Muscle of leg (tissue), 11 donors: ENCODE data around the gene RIN3. TPM values are rescaled to one million over a fixed set of nuclear protein-coding genes. Genes with fewer than 3 reads are reported as not detected.

Source experiments
- DNase-seq: peaks from one replicate; pipeline ENCODE4 v3.0.0; 2013
- H3K27ac ChIP-seq: one replicate; pipeline ENCODE4 v1.5.1; 2013; ENCODE audit warnings: mild to moderate bottlenecking, low read length, control low read depth
- H3K27me3 ChIP-seq: one replicate; pipeline ENCODE4 v1.6.1; 2013; ENCODE audit warnings: low read length; ENCODE audit not compliant: control insufficient read depth, insufficient read depth
- H3K36me3 ChIP-seq: one replicate; pipeline ENCODE4 v1.6.1; 2013; ENCODE audit warnings: low read length; ENCODE audit not compliant: control insufficient read depth, insufficient read depth
- H3K4me1 ChIP-seq: one replicate; pipeline ENCODE4 v1.6.1; 2013; ENCODE audit warnings: low read length; ENCODE audit not compliant: control insufficient read depth, insufficient read depth
- H3K4me3 ChIP-seq: one replicate; pipeline ENCODE4 v1.5.1; 2013; ENCODE audit warnings: low read length, control low read depth
- H3K9me3 ChIP-seq: replicated peaks from 2 replicates; pipeline ENCODE4 v1.6.1; 2013; ENCODE audit warnings: low read depth, low read length; ENCODE audit not compliant: control insufficient read depth
- WGBS: methylation state at CpG from one replicate; pipeline ENCODE4 v1.1.5; 2013; ENCODE audit warnings: missing lambda C conversion rate; ENCODE audit not compliant: insufficient coverage; 5-methylcytosine and 5-hydroxymethylcytosine counted together
- polyA plus RNA-seq, 8 donors: library from polyadenylated mRNA; unstranded; fragments of 120-200 nt; gene quantifications; one replicate each; pipeline versions ENCODE4 v1.2.1 to v1.2.3, GENCODE V29; 2013; ENCODE audit warnings: inconsistent platforms in 1 of 8, low replicate concordance in 1 of 8; ENCODE audit not compliant: insufficient read length in 8 of 8, insufficient read depth in 1 of 8
- total RNA-seq: library from RNA; stranded (reverse); fragments of 120-200 nt; gene quantifications from one replicate; pipeline ENCODE4 v1.2.4, GENCODE V29; 2013

RIN3 gene
- total and polyA plus RNA-seq, 9 donors, result 4.3 to 18.2 (median 14.0) TPM

DNA sequence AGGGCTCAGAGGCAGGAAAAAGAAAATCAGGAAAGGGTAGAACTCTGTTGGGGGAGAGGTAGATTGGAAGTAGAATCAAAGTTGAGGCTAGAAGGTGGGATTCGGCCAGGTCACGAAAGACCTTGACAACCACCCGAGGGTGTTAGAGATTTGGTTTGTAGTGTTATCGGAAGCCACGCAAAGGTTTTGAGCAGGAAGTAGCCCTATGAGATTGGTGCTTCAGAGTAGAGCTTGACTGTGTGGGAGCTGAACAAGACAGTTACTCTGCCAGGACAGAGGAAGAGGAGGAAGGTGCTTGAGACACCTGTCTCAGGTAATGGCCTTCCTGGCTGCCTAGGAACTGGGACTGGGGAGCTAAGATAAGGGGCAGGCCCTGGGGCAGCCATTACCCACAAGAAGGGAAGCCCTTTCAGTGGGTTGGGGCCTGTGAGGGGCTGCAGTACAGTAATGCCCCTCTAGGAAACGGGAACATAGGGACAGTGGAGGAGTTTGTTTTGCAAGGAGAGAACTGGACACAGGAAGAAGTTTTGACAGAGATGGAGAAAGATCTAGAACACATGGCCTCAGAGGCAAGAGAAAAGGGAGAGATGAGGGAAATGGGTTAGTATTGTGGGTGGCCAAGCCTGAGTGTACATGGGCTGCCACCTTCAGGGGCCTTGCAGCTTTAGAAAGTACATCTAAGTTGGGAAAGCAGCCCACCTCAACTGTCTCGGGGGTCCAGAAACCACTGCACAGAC lies 73.5 kb downstream of the RIN3 start:
- Histone ChIP-seq H3K27ac (peak overlapping the region; percentile 88), H3K36me3 (peaks cover 35% of the 10 kb centered on the region), H3K4me3 (no peak overlapping the region), H3K9me3 (peaks cover 4% of the 10 kb centered on the region), H3K27me3 (no peaks in the 10 kb centered on the region), H3K4me1 (peaks cover 15% of the 10 kb centered on the region)
- WGBS, result 82% methylated on average over 7 of the region's 7 CpGs
- no peak for DNase-seq

DNA sequence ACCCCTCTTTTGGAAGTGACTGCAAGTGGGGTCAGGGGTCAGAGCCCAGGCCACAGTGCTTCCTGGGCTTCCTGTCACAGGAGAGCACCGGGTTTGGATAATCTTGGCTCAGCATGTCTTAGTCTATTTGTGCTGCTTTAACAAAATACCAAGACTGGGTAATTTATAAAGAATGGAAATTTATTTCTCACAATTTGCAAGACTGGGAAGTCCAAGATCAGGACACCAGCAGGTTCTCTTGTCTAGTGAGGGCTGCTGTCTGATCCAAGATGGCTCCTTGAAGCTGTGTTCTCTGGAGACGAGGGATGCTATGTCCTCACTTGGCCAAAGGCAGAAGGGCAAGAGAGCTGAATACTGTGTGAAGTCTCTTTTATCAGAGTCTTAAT lies 74.1 kb downstream of the RIN3 start:
- H3K27ac ChIP-seq, result no peak overlapping the region
- peaks cover 15% of the 10 kb centered on the region for H3K4me1 ChIP-seq
- WGBS, result no CpG with 5 or more reads among the region's 2 CpGs
- H3K27me3 ChIP-seq, result no peaks in the 10 kb centered on the region
- peaks cover 4% of the 10 kb centered on the region for H3K9me3 ChIP-seq
- no peak overlapping the region for H3K4me3 ChIP-seq
- no peak for DNase-seq
- peaks cover 33% of the 10 kb centered on the region for H3K36me3 ChIP-seq

- peaks cover 26% of the 10 kb centered on the region for H3K36me3 ChIP-seq
- H3K27ac ChIP-seq, result no peak overlapping the region
- DNase-seq, result peak; percentile 36
- peaks cover 15% of the 10 kb centered on the region for H3K4me1 ChIP-seq
- peaks cover 4% of the 10 kb centered on the region for H3K9me3 ChIP-seq
- 66% methylated on average over 3 of the region's 5 CpGs for WGBS
- H3K4me3 ChIP-seq, result no peak overlapping the region
- no peaks in the 10 kb centered on the region for H3K27me3 ChIP-seq
Measured at GRCh38 chr14:92589213-92589852, 75.8 kb downstream of the RIN3 start.

- H3K9me3 ChIP-seq, result peaks cover 7% of the 10 kb centered on the region
- no peak for DNase-seq
- H3K4me1 ChIP-seq, result peaks cover 14% of the 10 kb centered on the region
- WGBS, result 80% methylated on average over 1 of the region's 2 CpGs
- no peak overlapping the region for H3K27ac ChIP-seq
- no peak overlapping the region for H3K4me3 ChIP-seq
- no peaks in the 10 kb centered on the region for H3K27me3 ChIP-seq
- peaks cover 21% of the 10 kb centered on the region for H3K36me3 ChIP-seq
Measured at GRCh38 chr14:92590176-92590575, 76.6 kb downstream of the RIN3 start.

DNA sequence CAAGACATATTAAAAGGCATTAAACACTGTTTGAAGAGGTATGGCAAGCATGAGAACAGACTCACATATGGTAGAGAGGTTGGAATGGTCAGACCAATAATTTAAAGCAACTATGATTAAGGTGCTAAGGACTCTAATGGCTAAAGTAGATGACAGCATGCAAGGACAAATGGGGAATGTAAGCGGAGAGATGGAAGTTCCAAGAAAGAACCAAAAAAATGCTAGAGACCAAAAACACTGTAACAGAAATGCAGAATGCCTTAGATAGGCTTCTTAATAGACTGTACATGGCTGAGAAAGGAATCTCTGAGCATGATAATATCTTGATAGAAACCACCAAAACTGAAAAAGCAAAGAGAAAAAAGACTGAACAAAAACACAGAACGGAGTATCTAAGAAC lies 77.4 kb downstream of the RIN3 start:
- H3K9me3 ChIP-seq, result peaks cover 7% of the 10 kb centered on the region
- H3K4me3 ChIP-seq, result no peak overlapping the region
- DNase-seq, result no peak
- H3K4me1 ChIP-seq, result peaks cover 10% of the 10 kb centered on the region
- H3K36me3 ChIP-seq, result peaks cover 21% of the 10 kb centered on the region
- no CpG with 5 or more reads among the region's 2 CpGs for WGBS
- no peaks in the 10 kb centered on the region for H3K27me3 ChIP-seq
- H3K27ac ChIP-seq, result no peak overlapping the region

- Histone ChIP-seq H3K4me3 (no peak overlapping the region), H3K9me3 (peaks cover 7% of the 10 kb centered on the region), H3K36me3 (peaks cover 25% of the 10 kb centered on the region), H3K27ac (no peak overlapping the region), H3K4me1 (peaks cover 8% of the 10 kb centered on the region), H3K27me3 (no peaks in the 10 kb centered on the region)
- no peak for DNase-seq
Measured at GRCh38 chr14:92591346-92591745, 77.8 kb downstream of the RIN3 start.

DNA sequence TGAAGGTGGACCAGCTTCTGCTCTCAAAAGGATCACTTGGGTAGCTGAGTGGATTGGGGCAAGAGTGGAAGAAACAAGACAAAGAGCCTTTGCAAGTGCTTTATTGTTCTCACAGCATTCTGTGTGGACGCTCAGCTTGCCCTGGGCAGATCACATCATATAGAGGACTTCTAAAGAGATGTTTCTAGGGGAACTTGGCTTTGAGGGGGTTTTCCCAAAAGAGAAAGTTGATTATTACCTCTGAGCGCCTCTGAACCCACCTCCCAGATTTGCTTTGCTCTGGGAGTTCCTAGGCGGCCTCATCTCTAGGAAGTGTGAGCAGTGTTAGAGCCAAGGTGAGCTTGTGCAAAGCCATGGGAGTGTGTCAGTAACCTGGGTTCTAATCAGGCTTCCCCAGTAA lies 81.7 kb downstream of the RIN3 start:
- no CpG with 5 or more reads among the region's 3 CpGs for WGBS
- H3K27ac ChIP-seq, result no peak overlapping the region
- no peak for DNase-seq
- peaks cover 16% of the 10 kb centered on the region for H3K36me3 ChIP-seq
- H3K4me3 ChIP-seq, result no peak overlapping the region
- H3K4me1 ChIP-seq, result no peaks in the 10 kb centered on the region
- no peaks in the 10 kb centered on the region for H3K27me3 ChIP-seq
- peaks cover 12% of the 10 kb centered on the region for H3K9me3 ChIP-seq

DNA sequence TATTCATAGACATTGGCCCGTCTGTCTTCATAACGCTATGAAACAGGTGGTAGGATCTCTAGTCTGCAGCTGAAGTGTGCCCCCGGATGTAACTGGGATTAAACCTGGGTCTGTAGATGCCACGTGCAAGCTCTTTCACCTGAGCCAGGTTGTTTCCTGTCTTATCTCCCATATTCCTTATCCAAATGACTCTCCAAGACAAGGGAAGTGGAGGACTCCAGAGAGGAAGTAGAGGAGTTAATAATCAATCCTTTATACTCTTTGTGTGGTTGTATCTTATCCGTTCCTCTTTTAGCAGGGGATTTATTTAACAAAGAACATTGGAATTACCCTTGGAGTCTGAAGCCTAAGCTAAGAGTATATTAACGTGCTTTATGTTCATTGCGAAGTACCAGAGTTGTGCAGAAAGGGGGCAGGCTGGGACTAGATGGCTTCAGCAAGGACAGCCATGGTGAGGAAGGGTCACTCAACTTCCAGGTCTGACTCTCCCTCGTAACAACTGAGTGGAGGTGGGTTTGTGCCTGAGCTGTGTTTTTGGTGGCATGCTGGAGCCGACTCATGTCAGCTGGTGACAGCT lies 82.8 kb downstream of the RIN3 start:
- Histone ChIP-seq H3K27me3 (no peaks in the 10 kb centered on the region), H3K4me3 (no peak overlapping the region), H3K36me3 (peaks cover 12% of the 10 kb centered on the region), H3K27ac (no peak overlapping the region), H3K9me3 (peaks cover 8% of the 10 kb centered on the region), H3K4me1 (no peaks in the 10 kb centered on the region)
- DNase-seq, result no peak
- 88% methylated on average over 4 of the region's 9 CpGs for WGBS

- peaks cover 13% of the 10 kb centered on the region for H3K4me1 ChIP-seq
- no peak for DNase-seq
Measured at GRCh38 chr14:92597906-92598905, 84.6 kb downstream of the RIN3 start.

DNA sequence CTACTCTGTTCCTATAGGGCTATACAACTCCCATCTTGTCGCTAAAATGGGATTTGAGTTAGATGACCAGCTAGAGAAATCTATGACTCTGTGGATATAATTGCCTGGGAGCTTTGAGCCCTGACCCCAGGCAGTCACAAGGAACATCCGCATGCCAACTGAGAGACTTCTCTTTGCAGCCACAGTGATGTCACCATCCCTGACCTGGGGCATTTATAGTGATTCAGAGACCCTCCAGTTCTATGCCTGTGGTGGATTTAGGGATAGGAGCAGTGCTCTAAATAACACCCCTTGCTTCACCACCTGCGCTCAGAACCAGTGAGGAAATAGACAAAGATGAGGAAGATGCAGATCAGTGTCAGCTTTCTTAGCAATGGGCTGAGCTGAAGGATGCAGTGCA lies 86.2 kb downstream of the RIN3 start:
- H3K4me3 ChIP-seq, result no peak overlapping the region
- peaks cover 20% of the 10 kb centered on the region for H3K4me1 ChIP-seq
- 100% methylated on average over 1 of the region's 3 CpGs for WGBS
- H3K27me3 ChIP-seq, result no peaks in the 10 kb centered on the region
- H3K9me3 ChIP-seq, result peaks cover 8% of the 10 kb centered on the region
- H3K27ac ChIP-seq, result no peak overlapping the region
- no peak for DNase-seq
- peaks cover 12% of the 10 kb centered on the region for H3K36me3 ChIP-seq

More at GRCh38 chr14:92597906-92598905, 84.6 kb downstream of the RIN3 start:
- Histone ChIP-seq H3K27ac (no peak overlapping the region), H3K4me3 (no peak overlapping the region), H3K9me3 (peaks cover 8% of the 10 kb centered on the region), H3K27me3 (no peaks in the 10 kb centered on the region), H3K36me3 (peaks cover 12% of the 10 kb centered on the region)
- 100% methylated on average over 1 of the region's 4 CpGs for WGBS
